ENCODE results near the gene AP1S2.

Gene AP1S2

GRCh38 chrX:15789979-15790768, 64.4 kb downstream of the AP1S2 start, which contains the start of gene ZRSR2:
Gene ZRSR2, plus strand, starts transcription at chrX:15790484. Its CDS starts 12 bp downstream, at chrX:15790496.
- H3K27ac ChIP-seq (ENCODE audit: low read depth, low read length): peak within 1 kb of the TSS; percentile 78
- no peaks in the 10 kb centered on the region for H3F3A ChIP-seq (ENCODE audit: insufficient read depth)
- no peaks in the 10 kb centered on the region for H3K9me3 ChIP-seq (ENCODE audit: insufficient read depth, low read length)
- peak within 1 kb of the TSS; percentile 91 for H2AFZ ChIP-seq (ENCODE audit: low read depth, low read length, severe bottlenecking)
- peak within 1 kb of the TSS; percentile 88 for H3K4me3 ChIP-seq (ENCODE audit: insufficient read depth, low read length, poor library complexity, severe bottlenecking)
- H3K36me3 ChIP-seq (ENCODE audit: low read length): no peaks in the 10 kb centered on the region
- H3K9me2 ChIP-seq (replicated peaks; ENCODE audit: insufficient read depth, low read length): no peaks in the 10 kb centered on the region
- no peaks in the 10 kb centered on the region for H4K20me1 ChIP-seq (ENCODE audit: low read depth, low read length)
- peak within 1 kb of the TSS; percentile 72 for H3K4me2 ChIP-seq (ENCODE audit: low read depth, low read length, poor library complexity, severe bottlenecking)
- peaks cover 21% of the 10 kb centered on the region; the same call in 1 of the 2 replicates for H3K79me2 ChIP-seq (ENCODE audit: insufficient read depth, low read length)
- peak within 1 kb of the TSS; percentile 89 for H3K9ac ChIP-seq (ENCODE audit: low read length)
- TF ChIP-seq CTCF (IDR thresholded peaks at IDR 0.05; ENCODE audit: insufficient read depth, low read length, poor library complexity, severe bottlenecking): no peak
- TF ChIP-seq EZH2phosphoT487 (conservative IDR thresholded peaks at IDR 0.05; ENCODE audit: low read length): no peak
- no peaks in the 10 kb centered on the region for H3K27me3 ChIP-seq (ENCODE audit: low read length)

GRCh38 chrX:15786915-15787314, 67.7 kb downstream of the AP1S2 start:
- Histone ChIP-seq H3K9me2 (replicated peaks; ENCODE audit: insufficient read depth, low read length) (no peaks in the 10 kb centered on the region), H2AFZ (ENCODE audit: low read depth, low read length, severe bottlenecking) (no peak overlapping the region)

GRCh38 chrX:15785176-15785750, 69.3 kb downstream of the AP1S2 start:
- Histone ChIP-seq H3K27me3 (ENCODE audit: low read length) (no peaks in the 10 kb centered on the region), H3K79me2 (ENCODE audit: insufficient read depth, low read length) (no peaks in the 10 kb centered on the region), H3K27ac (ENCODE audit: low read depth, low read length) (no peak overlapping the region), H4K20me1 (ENCODE audit: low read depth, low read length) (no peaks in the 10 kb centered on the region), H3K9ac (ENCODE audit: low read length) (no peak overlapping the region), H3K36me3 (ENCODE audit: low read length) (no peaks in the 10 kb centered on the region), H3K4me3 (ENCODE audit: insufficient read depth, low read length, poor library complexity, severe bottlenecking) (no peak overlapping the region), H3K9me3 (ENCODE audit: insufficient read depth, low read length) (no peaks in the 10 kb centered on the region), H3K4me2 (ENCODE audit: low read depth, low read length, poor library complexity, severe bottlenecking) (no peak overlapping the region), H3K9me2 (replicated peaks; ENCODE audit: insufficient read depth, low read length) (no peaks in the 10 kb centered on the region), H3F3A (ENCODE audit: insufficient read depth) (no peaks in the 10 kb centered on the region), H2AFZ (ENCODE audit: low read depth, low read length, severe bottlenecking) (no peak overlapping the region)
- TF ChIP-seq EZH2phosphoT487 (conservative IDR thresholded peaks at IDR 0.05; ENCODE audit: low read length): no peak
- no peak for TF ChIP-seq CTCF (IDR thresholded peaks at IDR 0.05; ENCODE audit: insufficient read depth, low read length, poor library complexity, severe bottlenecking)

More at GRCh38 chrX:15786915-15787314, 67.7 kb downstream of the AP1S2 start:
- Histone ChIP-seq H3K36me3 (ENCODE audit: low read length) (no peaks in the 10 kb centered on the region), H3K9me3 (ENCODE audit: insufficient read depth, low read length) (no peaks in the 10 kb centered on the region), H4K20me1 (ENCODE audit: low read depth, low read length) (no peaks in the 10 kb centered on the region), H3K27ac (ENCODE audit: low read depth, low read length) (no peak overlapping the region), H3K27me3 (ENCODE audit: low read length) (no peaks in the 10 kb centered on the region), H3K4me2 (ENCODE audit: low read depth, low read length, poor library complexity, severe bottlenecking) (no peak overlapping the region), H3K9ac (ENCODE audit: low read length) (no peak overlapping the region), H3F3A (ENCODE audit: insufficient read depth) (no peaks in the 10 kb centered on the region), H3K4me3 (ENCODE audit: insufficient read depth, low read length, poor library complexity, severe bottlenecking) (no peak overlapping the region), H3K79me2 (ENCODE audit: insufficient read depth, low read length) (peaks cover 13% of the 10 kb centered on the region; the same call in 1 of the 2 replicates)
- TF ChIP-seq EZH2phosphoT487 (conservative IDR thresholded peaks at IDR 0.05; ENCODE audit: low read length): no peak
- TF ChIP-seq CTCF (IDR thresholded peaks at IDR 0.05; ENCODE audit: insufficient read depth, low read length, poor library complexity, severe bottlenecking): no peak
